PC-9 (cell line): ENCODE measurements around the gene LRRC8A. TPM values are rescaled to one million over a fixed set of nuclear protein-coding genes. Genes with fewer than 3 reads are reported as not detected.

Source experiments
- BruUV-seq: library from RNA; stranded (reverse); fragments of 400-500 nt; replicated peaks from 2 replicates; lab custom pipeline; 2021; lab: Mats Ljungman, UMichigan
- CTCF ChIA-PET: fragments of 300-600 bp; sonication (Branson Sonifier 250); formaldehyde crosslinking; loops from one replicate; lab custom pipeline; 2022; ENCODE audit warnings: antibody characterized with exemption; lab: Charles Lee
- POLR2A ChIA-PET: fragments of 300-600 bp; sonication (Branson Sonifier 250); formaldehyde crosslinking; loops from one replicate; lab custom pipeline; 2022; ENCODE audit warnings: antibody characterized with exemption; ENCODE audit not compliant: unreplicated experiment; lab: Charles Lee
- DNase-seq, 2 experiments: peaks; one replicate each; pipeline versions ENCODE4 v3.0.0 to v3.0.0-alpha.2; 2015 to 2022; ENCODE audit warnings: mixed read lengths in 1 of 2
- H2AFZ ChIP-seq: fragments of 200-600 bp; sonication (generic); 2 replicates; pipeline ENCODE4 v1.8.1; 2017; ENCODE audit warnings: antibody characterized with exemption
- H3F3A ChIP-seq: fragments of 200-600 bp; sonication (generic); 2 replicates; pipeline ENCODE4 v1.8.1; 2017; ENCODE audit warnings: antibody characterized with exemption, mild to moderate bottlenecking, low read depth; ENCODE audit not compliant: insufficient read depth
- H3K27ac ChIP-seq: fragments of 200-600 bp; sonication (generic); 2 replicates; pipeline ENCODE4 v1.6.1; 2016; ENCODE audit warnings: mixed run types
- H3K27me3 ChIP-seq: fragments of 200-600 bp; sonication (generic); 2 replicates; pipeline ENCODE4 v1.6.1; 2016; ENCODE audit warnings: low read depth, mixed run types; ENCODE audit not compliant: insufficient read depth
- H3K36me3 ChIP-seq: fragments of 200-600 bp; sonication (generic); 2 replicates; pipeline ENCODE4 v1.6.1; 2016; ENCODE audit warnings: low read depth, mixed run types
- H3K4me1 ChIP-seq: fragments of 200-600 bp; sonication (generic); replicated peaks from 2 replicates; pipeline ENCODE4 v1.6.1; 2016; ENCODE audit warnings: mixed run types; ENCODE audit not compliant: insufficient read depth
- H3K4me2 ChIP-seq: fragments of 200-600 bp; sonication (generic); 2 replicates; pipeline ENCODE4 v1.6.1; 2017; ENCODE audit warnings: mixed run types
- H3K4me3 ChIP-seq: fragments of 200-600 bp; sonication (generic); 2 replicates; pipeline ENCODE4 v1.6.1; 2016; ENCODE audit warnings: mixed run types
- H3K79me2 ChIP-seq: fragments of 200-600 bp; sonication (generic); 2 replicates; pipeline ENCODE4 v1.6.1; 2017; ENCODE audit warnings: low read depth, mixed run types
- H3K9me2 ChIP-seq: fragments of 200-600 bp; sonication (generic); 2 replicates; pipeline ENCODE4 v1.8.1; 2017; ENCODE audit warnings: mild to moderate bottlenecking; ENCODE audit not compliant: insufficient read depth
- H3K9me3 ChIP-seq: fragments of 200-600 bp; sonication (generic); 2 replicates; pipeline ENCODE4 v1.8.1; 2016; ENCODE audit warnings: low read depth; ENCODE audit not compliant: insufficient read depth
- H4K20me1 ChIP-seq: fragments of 200-600 bp; sonication (generic); 2 replicates; pipeline ENCODE4 v1.8.1; 2017; ENCODE audit not compliant: insufficient read depth
- EZH2 ChIP-seq: fragments of 200-600 bp; sonication (generic); IDR thresholded peaks from 2 replicates; pipeline ENCODE4 v1.8.0; 2017; ENCODE audit warnings: antibody characterized with exemption, low read depth
- intact Hi-C: fragments of 100-400 bp; cut with micrococcal nuclease; formaldehyde crosslinking; loops from one replicate; pipeline ENCODE4 v1.10.0; 2022; ENCODE audit not compliant: unreplicated experiment
- total RNA-seq: library from RNA; stranded (reverse); gene quantifications from 2 replicates; pipeline ENCODE4 v1.2.3, GENCODE V29; 2021
- TF ChIP-seq, protein P1 (sequence below): fragments of 200-600 bp; sonication (generic); conservative IDR thresholded peaks from 2 replicates; pipeline ENCODE4 v1.6.1; 2017; ENCODE audit warnings: mixed run types, antibody characterized with exemption, mild to moderate bottlenecking, moderate library complexity

The LRRC8A gene
- total RNA-seq, 1 experiment from 2014 or later: 90.3 TPM

DNA sequence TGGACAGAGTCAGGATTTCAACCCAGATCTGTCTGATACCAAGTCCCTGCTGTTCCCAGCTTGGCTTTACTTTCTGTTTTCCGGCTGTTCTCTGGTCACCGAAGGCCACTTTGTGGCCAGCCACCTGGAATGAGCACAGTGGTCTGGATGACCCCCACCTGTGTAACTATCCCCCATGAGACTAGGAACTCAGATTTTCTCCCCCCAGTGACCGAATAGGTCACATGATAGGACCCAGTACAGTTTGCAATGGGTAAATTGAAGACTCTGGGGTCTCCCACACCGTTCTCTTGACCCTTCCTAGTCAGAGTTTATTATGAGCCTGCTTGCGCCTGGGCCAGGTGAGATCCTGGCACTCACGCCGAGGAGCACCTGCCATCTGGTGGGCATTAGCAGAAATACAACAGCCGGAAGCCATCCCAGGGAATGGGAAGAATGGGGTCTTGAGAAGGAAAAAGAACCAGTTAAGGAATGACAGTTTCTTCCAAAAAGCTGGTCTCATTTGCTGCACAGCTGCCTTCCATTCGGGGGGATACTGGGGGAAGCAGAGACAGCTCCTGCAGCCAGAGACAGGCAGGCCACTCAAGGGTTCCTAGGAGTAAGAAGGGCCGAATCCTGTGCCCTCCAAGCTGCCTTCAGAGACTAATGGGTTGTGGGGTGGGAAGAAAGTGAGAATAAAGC lies 45.9 kb downstream of the LRRC8A start:
- intact Hi-C loops: loop anchor here (1.0 to 5.0 kb wide), 5 partner anchors 35 to 196 kb away; partner anchors contain the start of gene LRRC8A
- Histone ChIP-seq H3K9me2 (no peaks in the 10 kb centered on the region), H3K4me2 (no peak overlapping the region), H3K4me1 (no peaks in the 10 kb centered on the region), H3F3A (peaks cover 7% of the 10 kb centered on the region; the same call in 1 of the 2 replicates), H3K36me3 (no peaks in the 10 kb centered on the region), H3K27ac (no peak overlapping the region), H2AFZ (no peak overlapping the region), H3K4me3 (no peak overlapping the region), H3K79me2 (no peaks in the 10 kb centered on the region), H3K27me3 (no peaks in the 10 kb centered on the region), H3K9me3 (no peaks in the 10 kb centered on the region), H4K20me1 (no peaks in the 10 kb centered on the region)
- peak in 1 of 2 experiments; percentile 70 for DNase-seq
- BruUV-seq: no TSS peak
- TF ChIP-seq EZH2: no peak
- TF ChIP-seq, protein P1, sequence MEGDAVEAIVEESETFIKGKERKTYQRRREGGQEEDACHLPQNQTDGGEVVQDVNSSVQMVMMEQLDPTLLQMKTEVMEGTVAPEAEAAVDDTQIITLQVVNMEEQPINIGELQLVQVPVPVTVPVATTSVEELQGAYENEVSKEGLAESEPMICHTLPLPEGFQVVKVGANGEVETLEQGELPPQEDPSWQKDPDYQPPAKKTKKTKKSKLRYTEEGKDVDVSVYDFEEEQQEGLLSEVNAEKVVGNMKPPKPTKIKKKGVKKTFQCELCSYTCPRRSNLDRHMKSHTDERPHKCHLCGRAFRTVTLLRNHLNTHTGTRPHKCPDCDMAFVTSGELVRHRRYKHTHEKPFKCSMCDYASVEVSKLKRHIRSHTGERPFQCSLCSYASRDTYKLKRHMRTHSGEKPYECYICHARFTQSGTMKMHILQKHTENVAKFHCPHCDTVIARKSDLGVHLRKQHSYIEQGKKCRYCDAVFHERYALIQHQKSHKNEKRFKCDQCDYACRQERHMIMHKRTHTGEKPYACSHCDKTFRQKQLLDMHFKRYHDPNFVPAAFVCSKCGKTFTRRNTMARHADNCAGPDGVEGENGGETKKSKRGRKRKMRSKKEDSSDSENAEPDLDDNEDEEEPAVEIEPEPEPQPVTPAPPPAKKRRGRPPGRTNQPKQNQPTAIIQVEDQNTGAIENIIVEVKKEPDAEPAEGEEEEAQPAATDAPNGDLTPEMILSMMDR: peak; percentile 95
- ChIA-PET POLR2A (no interaction called here), CTCF (interaction anchor here (0.6 to 1.4 kb wide), 7 partner anchors 10 to 76 kb away, joined by 3 to 6 read pairs (median 4); no protein-coding TSS in a partner anchor)

DNA sequence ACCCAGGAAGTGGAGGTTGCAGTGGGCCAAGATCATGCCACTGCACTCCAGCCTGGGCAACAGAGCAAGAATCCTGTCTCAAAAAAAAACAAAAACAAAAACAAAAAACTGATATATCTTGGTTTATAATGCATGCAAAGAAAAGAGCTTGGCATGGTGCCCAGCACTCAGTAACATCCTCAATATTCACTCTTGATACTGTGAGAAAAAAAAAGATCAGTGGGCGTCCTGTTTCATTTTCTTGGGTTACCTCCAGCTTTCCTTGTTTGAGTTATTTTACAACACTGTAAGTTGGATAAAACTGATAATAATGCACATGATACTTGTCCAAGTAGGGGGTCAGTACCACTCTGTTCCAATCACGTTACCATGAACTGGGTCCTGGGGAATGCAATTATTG lies 46.7 kb downstream of the LRRC8A start:
- CTCF ChIA-PET: interaction anchor here (0.6 to 1.4 kb wide), 7 partner anchors 9 to 76 kb away, joined by 3 to 8 read pairs (median 4); no protein-coding TSS in a partner anchor
- H3K79me2 ChIP-seq: no peaks in the 10 kb centered on the region
- no peak overlapping the region for H3K27ac ChIP-seq
- BruUV-seq: no TSS peak
- POLR2A ChIA-PET: no interaction called here
- no peak overlapping the region for H3K4me2 ChIP-seq
- no peaks in the 10 kb centered on the region for H3K9me2 ChIP-seq
- H3K9me3 ChIP-seq: no peaks in the 10 kb centered on the region
- no peak for DNase-seq
- intact Hi-C loops: loop anchor here (1.0 to 5.0 kb wide), 5 partner anchors 36 to 196 kb away; partner anchors contain the start of gene LRRC8A
- H3K4me1 ChIP-seq: no peaks in the 10 kb centered on the region
- H3K36me3 ChIP-seq: no peaks in the 10 kb centered on the region
- no peaks in the 10 kb centered on the region for H3K27me3 ChIP-seq
- TF ChIP-seq, protein P1: no peak
- TF ChIP-seq EZH2: no peak
- no peak overlapping the region for H3K4me3 ChIP-seq
- peaks cover 6% of the 10 kb centered on the region; the same call in 1 of the 2 replicates for H3F3A ChIP-seq
- no peak overlapping the region for H2AFZ ChIP-seq
- no peaks in the 10 kb centered on the region for H4K20me1 ChIP-seq

DNA sequence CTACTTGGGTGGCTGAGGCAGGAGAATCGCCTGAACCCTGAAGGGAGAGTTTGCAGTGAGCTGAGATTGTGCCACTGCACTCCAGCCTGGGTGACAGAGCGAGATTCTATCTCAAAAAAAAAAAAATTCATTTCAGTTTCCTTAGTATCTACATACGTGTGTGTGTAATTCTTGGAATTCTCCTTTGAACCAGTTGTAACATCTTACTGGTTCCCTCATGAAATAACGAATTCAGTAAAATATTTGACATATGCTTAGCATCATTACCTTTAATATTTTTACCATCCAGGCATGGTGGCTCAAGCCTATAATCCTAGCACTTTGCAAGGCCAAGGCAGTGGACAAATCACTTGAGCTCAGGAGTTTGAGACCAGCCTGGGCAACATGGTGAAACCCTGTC lies 47.6 kb downstream of the LRRC8A start:
- no TSS peak for BruUV-seq
- no peak overlapping the region for H2AFZ ChIP-seq
- no peak overlapping the region for H3K27ac ChIP-seq
- CTCF ChIA-PET: interaction anchor here (0.7 kb wide), 1 partner anchor 19 kb away, joined by 3 read pairs; no protein-coding TSS in a partner anchor
- H3K27me3 ChIP-seq: no peaks in the 10 kb centered on the region
- H3K36me3 ChIP-seq: no peaks in the 10 kb centered on the region
- H3K4me3 ChIP-seq: no peak overlapping the region
- intact Hi-C loops: loop anchor here (2.0 to 5.0 kb wide), 2 partner anchors 37 to 197 kb away; no protein-coding TSS in a partner anchor
- H3K9me3 ChIP-seq: no peaks in the 10 kb centered on the region
- H3K79me2 ChIP-seq: no peaks in the 10 kb centered on the region
- H3K9me2 ChIP-seq: no peaks in the 10 kb centered on the region
- H3K4me1 ChIP-seq: no peaks in the 10 kb centered on the region
- TF ChIP-seq, protein P1: no peak
- no peak for TF ChIP-seq EZH2
- H4K20me1 ChIP-seq: no peaks in the 10 kb centered on the region
- H3F3A ChIP-seq: peaks cover 6% of the 10 kb centered on the region; the same call in 1 of the 2 replicates
- no peak overlapping the region for H3K4me2 ChIP-seq
- POLR2A ChIA-PET: no interaction called here
- DNase-seq: no peak
